Uterus (tissue), 2 donors: ENCODE measurements around the gene CPSF7.

Experiments used
- POLR2A ChIP-seq, 2 donors: fragments of 450-650 bp; IDR thresholded peaks; one replicate each; pipeline ENCODE4 v1.6.1; 2016; ENCODE audit warnings: antibody characterized with exemption in 2 of 2, mild to moderate bottlenecking in 1 of 2, moderate library complexity in 1 of 2
- TF ChIP-seq, protein P1 (sequence below), 4 experiments: fragments of 200-600 bp in 2 of 4; fragments of 450-650 bp in 2 of 4; sonication (generic) in 2 of 4; IDR thresholded peaks; one replicate each; pipeline ENCODE4 v1.5.1; 2016 to 2019; ENCODE audit warnings: antibody characterized with exemption in 4 of 4, mild to moderate bottlenecking in 2 of 4, moderate library complexity in 1 of 4

GRCh38 chr11:61468002-61468401 lies 38.2 kb upstream of the CPSF7 start:
- TF ChIP-seq, protein P1, sequence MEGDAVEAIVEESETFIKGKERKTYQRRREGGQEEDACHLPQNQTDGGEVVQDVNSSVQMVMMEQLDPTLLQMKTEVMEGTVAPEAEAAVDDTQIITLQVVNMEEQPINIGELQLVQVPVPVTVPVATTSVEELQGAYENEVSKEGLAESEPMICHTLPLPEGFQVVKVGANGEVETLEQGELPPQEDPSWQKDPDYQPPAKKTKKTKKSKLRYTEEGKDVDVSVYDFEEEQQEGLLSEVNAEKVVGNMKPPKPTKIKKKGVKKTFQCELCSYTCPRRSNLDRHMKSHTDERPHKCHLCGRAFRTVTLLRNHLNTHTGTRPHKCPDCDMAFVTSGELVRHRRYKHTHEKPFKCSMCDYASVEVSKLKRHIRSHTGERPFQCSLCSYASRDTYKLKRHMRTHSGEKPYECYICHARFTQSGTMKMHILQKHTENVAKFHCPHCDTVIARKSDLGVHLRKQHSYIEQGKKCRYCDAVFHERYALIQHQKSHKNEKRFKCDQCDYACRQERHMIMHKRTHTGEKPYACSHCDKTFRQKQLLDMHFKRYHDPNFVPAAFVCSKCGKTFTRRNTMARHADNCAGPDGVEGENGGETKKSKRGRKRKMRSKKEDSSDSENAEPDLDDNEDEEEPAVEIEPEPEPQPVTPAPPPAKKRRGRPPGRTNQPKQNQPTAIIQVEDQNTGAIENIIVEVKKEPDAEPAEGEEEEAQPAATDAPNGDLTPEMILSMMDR (IDR thresholded peaks at IDR 0.05), result no peak
- no peak for TF ChIP-seq POLR2A (IDR thresholded peaks at IDR 0.05)
